ENCODE results near the gene ADAMTSL2. TPM values are rescaled to one million over a fixed set of nuclear protein-coding genes. Genes with fewer than 3 reads are reported as not detected.

The ADAMTSL2 gene
- total RNA-seq, 1 experiment from 2014 or later = not detected

GRCh38 chr9:133519693-133520092, 14.8 kb upstream of the ADAMTSL2 start:
- Mint-ChIP-seq H3K27ac (ENCODE audit: low read depth, unreplicated experiment) (no peak overlapping the region), H3K36me3 (ENCODE audit: insufficient read depth, unreplicated experiment) (no peaks in the 10 kb centered on the region), H3K27me3 (ENCODE audit: insufficient read depth, unreplicated experiment) (peaks cover 31% of the 10 kb centered on the region), H3K4me1 (ENCODE audit: insufficient read depth, unreplicated experiment) (no peaks in the 10 kb centered on the region), H3K4me3 (ENCODE audit: unreplicated experiment) (no peak overlapping the region), H3K9me3 (ENCODE audit: unreplicated experiment) (no peaks in the 10 kb centered on the region)
- TF ChIP-seq, protein P1, sequence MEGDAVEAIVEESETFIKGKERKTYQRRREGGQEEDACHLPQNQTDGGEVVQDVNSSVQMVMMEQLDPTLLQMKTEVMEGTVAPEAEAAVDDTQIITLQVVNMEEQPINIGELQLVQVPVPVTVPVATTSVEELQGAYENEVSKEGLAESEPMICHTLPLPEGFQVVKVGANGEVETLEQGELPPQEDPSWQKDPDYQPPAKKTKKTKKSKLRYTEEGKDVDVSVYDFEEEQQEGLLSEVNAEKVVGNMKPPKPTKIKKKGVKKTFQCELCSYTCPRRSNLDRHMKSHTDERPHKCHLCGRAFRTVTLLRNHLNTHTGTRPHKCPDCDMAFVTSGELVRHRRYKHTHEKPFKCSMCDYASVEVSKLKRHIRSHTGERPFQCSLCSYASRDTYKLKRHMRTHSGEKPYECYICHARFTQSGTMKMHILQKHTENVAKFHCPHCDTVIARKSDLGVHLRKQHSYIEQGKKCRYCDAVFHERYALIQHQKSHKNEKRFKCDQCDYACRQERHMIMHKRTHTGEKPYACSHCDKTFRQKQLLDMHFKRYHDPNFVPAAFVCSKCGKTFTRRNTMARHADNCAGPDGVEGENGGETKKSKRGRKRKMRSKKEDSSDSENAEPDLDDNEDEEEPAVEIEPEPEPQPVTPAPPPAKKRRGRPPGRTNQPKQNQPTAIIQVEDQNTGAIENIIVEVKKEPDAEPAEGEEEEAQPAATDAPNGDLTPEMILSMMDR (IDR thresholded peaks at IDR 0.05; ENCODE audit: unreplicated experiment) = no peak
- BruUV-seq (replicated peaks) = no TSS peak
- CTCF ChIA-PET = interaction anchor here (0.7 kb wide), 1 partner anchor 1921 kb away, joined by 4 read pairs; no protein-coding TSS in a partner anchor
- POLR2A ChIA-PET = no interaction called here
- intact Hi-C loops (cut with micrococcal nuclease) = no loop called here
- no peak for DNase-seq (ENCODE audit: unreplicated experiment)

DNA sequence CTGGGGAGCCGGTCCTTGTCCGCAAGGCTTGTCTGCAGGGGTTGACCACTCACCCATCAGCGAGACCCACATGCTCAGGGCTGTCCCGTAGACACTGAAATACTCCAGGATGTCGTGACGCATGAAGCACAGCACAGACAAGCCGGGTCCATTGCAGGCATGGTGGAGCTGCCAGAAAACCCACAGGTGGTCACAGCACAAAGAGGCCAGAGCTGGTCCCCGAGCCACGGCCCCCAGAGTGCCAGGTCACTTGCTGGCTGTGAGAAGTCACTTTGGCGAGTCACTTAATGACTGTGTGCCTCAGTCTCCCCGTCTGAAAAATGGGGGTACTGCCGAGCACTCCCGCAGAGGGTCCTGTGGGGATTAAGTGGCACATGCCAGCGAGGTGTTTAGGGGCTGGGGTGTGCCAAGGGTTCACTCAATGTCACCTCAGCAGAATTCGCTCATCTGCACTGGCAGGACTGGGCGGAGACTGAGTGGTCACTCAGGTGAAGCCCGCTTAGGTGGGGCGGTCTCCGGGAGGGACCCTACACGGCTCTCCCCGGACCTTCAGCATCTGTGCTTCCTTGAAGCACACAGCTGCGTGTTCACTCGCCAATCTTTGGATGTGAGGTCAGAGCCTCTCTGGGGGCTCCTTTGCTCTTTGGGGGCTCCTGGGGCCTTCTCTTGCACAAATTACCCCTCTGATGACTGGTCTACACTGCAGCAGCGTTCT, 14.2 kb upstream of the ADAMTSL2 start:
- TF ChIP-seq, protein P1 (IDR thresholded peaks at IDR 0.05; ENCODE audit: unreplicated experiment) = no peak
- H3K4me3 Mint-ChIP-seq (ENCODE audit: unreplicated experiment) = no peak overlapping the region
- no peaks in the 10 kb centered on the region for H3K4me1 Mint-ChIP-seq (ENCODE audit: insufficient read depth, unreplicated experiment)
- H3K27ac Mint-ChIP-seq (ENCODE audit: low read depth, unreplicated experiment) = no peak overlapping the region
- no TSS peak for BruUV-seq (replicated peaks)
- H3K36me3 Mint-ChIP-seq (ENCODE audit: insufficient read depth, unreplicated experiment) = no peaks in the 10 kb centered on the region
- H3K9me3 Mint-ChIP-seq (ENCODE audit: unreplicated experiment) = no peaks in the 10 kb centered on the region
- ChIA-PET POLR2A (no interaction called here), CTCF (interaction anchor here (0.6 to 0.7 kb wide), 3 partner anchors 38 to 1921 kb away, joined by 3 to 4 read pairs (median 3); no protein-coding TSS in a partner anchor)
- no peak for DNase-seq (ENCODE audit: unreplicated experiment)
- intact Hi-C loops (cut with micrococcal nuclease) = no loop called here
- peaks cover 31% of the 10 kb centered on the region for H3K27me3 Mint-ChIP-seq (ENCODE audit: insufficient read depth, unreplicated experiment)

DNA sequence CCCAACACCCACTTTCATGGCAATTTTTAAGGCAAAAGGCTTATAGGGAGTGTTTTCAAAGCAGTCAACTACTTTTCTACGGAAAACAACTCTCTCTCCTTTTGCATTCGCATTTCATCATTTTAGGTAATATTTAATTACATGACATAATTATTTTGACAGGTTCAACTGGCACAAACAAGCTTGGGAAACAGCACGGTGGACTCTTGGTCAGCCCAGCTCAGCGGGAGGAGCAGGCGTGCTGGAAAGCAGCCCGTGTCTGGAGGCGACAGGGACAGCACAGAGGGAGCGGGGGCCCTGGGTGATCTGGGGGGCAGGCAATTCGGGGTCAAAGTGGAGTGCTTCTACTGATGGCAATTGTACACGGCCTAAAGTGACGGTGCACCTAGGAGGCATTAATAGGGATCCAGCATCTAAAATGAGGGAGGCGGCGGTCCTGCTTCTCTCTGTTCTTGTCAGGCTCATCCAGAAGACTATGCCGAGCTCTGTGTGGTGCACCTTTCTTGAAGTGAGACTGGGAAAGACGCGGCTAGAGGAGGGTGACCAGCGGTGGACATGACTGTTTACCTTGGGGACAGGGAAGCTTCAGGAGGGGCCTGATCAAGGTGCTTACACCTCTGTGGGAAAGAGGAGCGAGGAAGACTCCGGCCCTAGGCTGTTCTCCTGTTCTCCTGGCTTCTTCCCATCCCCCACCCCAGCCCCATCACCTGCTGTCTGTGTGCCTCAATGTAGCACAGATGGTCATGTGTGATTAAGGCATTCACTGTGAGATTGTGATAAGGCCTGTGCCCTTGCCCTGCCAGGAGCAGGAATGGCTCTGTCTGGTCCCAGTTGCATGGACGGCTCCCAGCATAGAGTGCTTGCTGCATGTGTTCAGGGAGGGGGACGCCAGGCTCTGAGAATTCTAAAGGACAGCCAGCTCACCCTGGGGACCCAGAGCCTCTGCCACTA, 13.1 kb upstream of the ADAMTSL2 start:
- ChIA-PET CTCF (interaction anchor here (0.6 kb wide), 2 partner anchors 37 to 346 kb away, joined by 3 read pairs; no protein-coding TSS in a partner anchor), POLR2A (no interaction called here)
- DNase-seq (ENCODE audit: unreplicated experiment) = no peak
- TF ChIP-seq, protein P1 (IDR thresholded peaks at IDR 0.05; ENCODE audit: unreplicated experiment) = no peak
- H3K27ac Mint-ChIP-seq (ENCODE audit: low read depth, unreplicated experiment) = no peak overlapping the region
- no peaks in the 10 kb centered on the region for H3K9me3 Mint-ChIP-seq (ENCODE audit: unreplicated experiment)
- no peak overlapping the region for H3K4me3 Mint-ChIP-seq (ENCODE audit: unreplicated experiment)
- no peaks in the 10 kb centered on the region for H3K4me1 Mint-ChIP-seq (ENCODE audit: insufficient read depth, unreplicated experiment)
- intact Hi-C loops (cut with micrococcal nuclease) = no loop called here
- no peaks in the 10 kb centered on the region for H3K36me3 Mint-ChIP-seq (ENCODE audit: insufficient read depth, unreplicated experiment)
- BruUV-seq (replicated peaks) = no TSS peak
- peaks cover 42% of the 10 kb centered on the region for H3K27me3 Mint-ChIP-seq (ENCODE audit: insufficient read depth, unreplicated experiment)

Measured in MCF 10A (cell line).